Neural progenitor cell (in vitro differentiated cells): ENCODE measurements around the gene APELA. TPM values are rescaled to one million over a fixed set of nuclear protein-coding genes. Genes with fewer than 3 reads are reported as not detected.
A peak's percentile ranks its signal among the peaks of the same experiment; 100 is the strongest.

Experiments used
- DNase-seq: peaks from one replicate; pipeline ENCODE4 v3.0.0-alpha.2; 2016; ENCODE audit warnings: low spot score
- H2AFZ ChIP-seq: fragments of 200-600 bp; sonication (generic); replicated peaks from 2 replicates; pipeline ENCODE4 v1.6.1; 2016; ENCODE audit warnings: antibody characterized with exemption
- H3F3A ChIP-seq: fragments of 200-600 bp; sonication (generic); 2 replicates; pipeline ENCODE4 v1.6.1; 2016; ENCODE audit warnings: antibody characterized with exemption, low read depth
- H3K27ac ChIP-seq: fragments of 200-600 bp; sonication (generic); 2 replicates; pipeline ENCODE4 v1.5.1; 2016; ENCODE audit warnings: mild to moderate bottlenecking
- H3K27me3 ChIP-seq: fragments of 200-600 bp; sonication (generic); 2 replicates; pipeline ENCODE4 v1.6.1; 2016; ENCODE audit warnings: mild to moderate bottlenecking, moderate library complexity
- H3K36me3 ChIP-seq: fragments of 200-600 bp; sonication (generic); 2 replicates; pipeline ENCODE4 v1.5.1; 2016
- H3K4me1 ChIP-seq: fragments of 200-600 bp; sonication (generic); 2 replicates; pipeline ENCODE4 v1.6.1; 2016; ENCODE audit warnings: mixed run types
- H3K4me2 ChIP-seq: fragments of 200-600 bp; sonication (generic); 2 replicates; pipeline ENCODE4 v1.6.1; 2016
- H3K4me3 ChIP-seq: fragments of 200-600 bp; sonication (generic); 2 replicates; pipeline ENCODE4 v1.5.1; 2016
- H3K79me2 ChIP-seq: fragments of 200-600 bp; sonication (generic); 2 replicates; pipeline ENCODE4 v1.6.1; 2016; ENCODE audit warnings: low read depth
- H3K9ac ChIP-seq: fragments of 200-600 bp; sonication (generic); 2 replicates; pipeline ENCODE4 v1.6.1; 2016
- H3K9me3 ChIP-seq: fragments of 200-600 bp; sonication (generic); 2 replicates; pipeline ENCODE4 v1.5.1; 2016; ENCODE audit warnings: low read depth
- H4K20me1 ChIP-seq: fragments of 200-600 bp; sonication (generic); 2 replicates; pipeline ENCODE4 v1.6.1; 2016; ENCODE audit warnings: low read depth
- H3K27ac Mint-ChIP-seq: 3 replicates; pipeline ENCODE4 v1.8.0; 2021; ENCODE audit warnings: mixed read lengths
- H3K27me3 Mint-ChIP-seq: 2 replicates; pipeline ENCODE4 v1.8.0; 2022; ENCODE audit warnings: low read depth, mild to moderate bottlenecking, inconsistent platforms, moderate library complexity, mixed read lengths; ENCODE audit not compliant: insufficient read depth
- H3K36me3 Mint-ChIP-seq: 3 replicates; pipeline ENCODE4 v1.8.0; 2021; ENCODE audit warnings: mixed read lengths
- H3K4me1 Mint-ChIP-seq: 3 replicates; pipeline ENCODE4 v1.8.0; 2021; ENCODE audit warnings: mixed read lengths
- H3K4me3 Mint-ChIP-seq: 3 replicates; pipeline ENCODE4 v1.8.0; 2021; ENCODE audit warnings: mild to moderate bottlenecking, moderate library complexity, mixed read lengths
- H3K9me3 Mint-ChIP-seq: 3 replicates; pipeline ENCODE4 v1.8.0; 2020; ENCODE audit warnings: mixed read lengths
- EZH2 ChIP-seq: fragments of 200-600 bp; sonication (generic); IDR thresholded peaks from 2 replicates; pipeline ENCODE4 v1.6.1; 2017; ENCODE audit warnings: antibody characterized with exemption, mild to moderate bottlenecking, moderate library complexity
- EZH2phosphoT487 ChIP-seq: fragments of 200-600 bp; sonication (generic); IDR thresholded peaks from 2 replicates; pipeline ENCODE4 v1.6.1; 2017; ENCODE audit warnings: antibody characterized with exemption
- total RNA-seq: library from RNA; depleted of rRNA; stranded (reverse); fragments of >200 nt; gene quantifications from 2 replicates; pipeline ENCODE4 v1.2.3, GENCODE V29; 2015; ENCODE audit warnings: low replicate concordance
- TF ChIP-seq, protein P1 (sequence below): fragments of 200-600 bp; sonication (generic); IDR thresholded peaks from 2 replicates; pipeline ENCODE4 v1.5.1; 2017; ENCODE audit warnings: antibody characterized with exemption, mild to moderate bottlenecking

The APELA gene
- total RNA-seq, 1 donor from 2014 or later = 15.0 TPM

GRCh38 chr4:164904336-164904735 is 27.4 kb downstream of the APELA start:
- no peaks in the 10 kb centered on the region for H3K4me1 ChIP-seq
- Mint-ChIP-seq H3K36me3 (no peaks in the 10 kb centered on the region), H3K4me1 (peaks cover 6% of the 10 kb centered on the region), H3K27me3 (peaks cover 5% of the 10 kb centered on the region), H3K27ac (no peak overlapping the region), H3K4me3 (no peak overlapping the region), H3K9me3 (peaks cover 4% of the 10 kb centered on the region)
- no peaks in the 10 kb centered on the region for H3K36me3 ChIP-seq
- no peaks in the 10 kb centered on the region for H4K20me1 ChIP-seq
- H3K4me2 ChIP-seq = no peak overlapping the region
- H3F3A ChIP-seq = no peaks in the 10 kb centered on the region
- no peak overlapping the region for H2AFZ ChIP-seq
- no peak overlapping the region for H3K9ac ChIP-seq
- no peaks in the 10 kb centered on the region for H3K27me3 ChIP-seq
- H3K27ac ChIP-seq = no peak overlapping the region
- no peaks in the 10 kb centered on the region for H3K79me2 ChIP-seq
- no peak overlapping the region for H3K4me3 ChIP-seq
- H3K9me3 ChIP-seq = no peaks in the 10 kb centered on the region
- DNase-seq = no peak
- no peak for TF ChIP-seq EZH2
- TF ChIP-seq, protein P1, sequence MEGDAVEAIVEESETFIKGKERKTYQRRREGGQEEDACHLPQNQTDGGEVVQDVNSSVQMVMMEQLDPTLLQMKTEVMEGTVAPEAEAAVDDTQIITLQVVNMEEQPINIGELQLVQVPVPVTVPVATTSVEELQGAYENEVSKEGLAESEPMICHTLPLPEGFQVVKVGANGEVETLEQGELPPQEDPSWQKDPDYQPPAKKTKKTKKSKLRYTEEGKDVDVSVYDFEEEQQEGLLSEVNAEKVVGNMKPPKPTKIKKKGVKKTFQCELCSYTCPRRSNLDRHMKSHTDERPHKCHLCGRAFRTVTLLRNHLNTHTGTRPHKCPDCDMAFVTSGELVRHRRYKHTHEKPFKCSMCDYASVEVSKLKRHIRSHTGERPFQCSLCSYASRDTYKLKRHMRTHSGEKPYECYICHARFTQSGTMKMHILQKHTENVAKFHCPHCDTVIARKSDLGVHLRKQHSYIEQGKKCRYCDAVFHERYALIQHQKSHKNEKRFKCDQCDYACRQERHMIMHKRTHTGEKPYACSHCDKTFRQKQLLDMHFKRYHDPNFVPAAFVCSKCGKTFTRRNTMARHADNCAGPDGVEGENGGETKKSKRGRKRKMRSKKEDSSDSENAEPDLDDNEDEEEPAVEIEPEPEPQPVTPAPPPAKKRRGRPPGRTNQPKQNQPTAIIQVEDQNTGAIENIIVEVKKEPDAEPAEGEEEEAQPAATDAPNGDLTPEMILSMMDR = no peak
- TF ChIP-seq EZH2phosphoT487 = no peak

DNA sequence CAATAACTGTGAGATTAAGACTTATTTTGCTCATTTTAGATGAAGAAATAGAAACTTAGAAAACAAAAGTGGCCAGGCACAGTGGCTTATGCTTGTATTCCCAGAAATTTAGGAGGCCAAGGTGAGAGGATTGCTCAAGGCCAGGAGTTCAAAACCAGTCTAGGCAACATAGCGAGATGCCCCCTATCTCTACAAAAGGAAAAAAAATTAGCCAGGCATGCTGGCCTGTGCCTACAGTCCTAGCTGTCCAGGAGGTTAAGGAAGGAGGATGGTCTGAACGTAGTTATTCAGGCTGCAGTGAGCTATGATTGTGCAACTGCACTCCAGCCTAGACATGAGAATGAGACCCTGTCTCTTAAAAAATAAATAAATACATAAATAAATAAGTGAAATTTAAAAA is 28.0 kb downstream of the APELA start:
- Histone ChIP-seq H2AFZ (no peak overlapping the region), H3K4me2 (no peak overlapping the region), H3K4me1 (no peaks in the 10 kb centered on the region), H3K4me3 (no peak overlapping the region), H3K9ac (no peak overlapping the region), H4K20me1 (no peaks in the 10 kb centered on the region), H3F3A (no peaks in the 10 kb centered on the region), H3K79me2 (no peaks in the 10 kb centered on the region), H3K27me3 (no peaks in the 10 kb centered on the region), H3K36me3 (no peaks in the 10 kb centered on the region), H3K9me3 (no peaks in the 10 kb centered on the region), H3K27ac (no peak overlapping the region)
- H3K27ac Mint-ChIP-seq = no peak overlapping the region
- H3K27me3 Mint-ChIP-seq = peaks cover 6% of the 10 kb centered on the region
- TF ChIP-seq EZH2 = no peak
- TF ChIP-seq, protein P1 = no peak
- TF ChIP-seq EZH2phosphoT487 = no peak
- H3K4me1 Mint-ChIP-seq = peaks cover 6% of the 10 kb centered on the region
- DNase-seq = no peak
- no peak overlapping the region for H3K4me3 Mint-ChIP-seq
- peaks cover 4% of the 10 kb centered on the region for H3K9me3 Mint-ChIP-seq
- no peaks in the 10 kb centered on the region for H3K36me3 Mint-ChIP-seq

DNA sequence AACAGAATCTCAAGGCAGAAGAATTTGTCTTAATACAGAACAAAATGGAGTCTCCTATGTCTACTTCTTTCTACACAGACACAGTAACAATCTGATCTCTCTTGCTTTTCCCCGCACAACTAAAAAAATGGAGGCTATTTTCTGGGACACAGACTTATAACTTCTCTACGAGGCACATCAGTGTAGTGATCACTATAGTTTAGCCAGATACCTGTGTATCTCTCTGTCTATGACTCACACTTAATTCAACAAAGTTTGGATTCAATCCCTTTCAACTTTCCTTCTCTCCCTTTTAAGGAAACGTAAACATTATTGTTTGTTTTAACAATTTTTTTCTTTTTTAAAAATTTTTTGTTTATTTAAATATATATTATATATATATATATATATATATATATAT is 29.4 kb downstream of the APELA start:
- H3K27me3 ChIP-seq = no peaks in the 10 kb centered on the region
- H3K9me3 Mint-ChIP-seq = peaks cover 4% of the 10 kb centered on the region
- H3K4me3 Mint-ChIP-seq = no peak overlapping the region
- H3K9ac ChIP-seq = no peak overlapping the region
- H3K4me1 ChIP-seq = no peaks in the 10 kb centered on the region
- no peaks in the 10 kb centered on the region for H3K79me2 ChIP-seq
- no peak overlapping the region for H2AFZ ChIP-seq
- TF ChIP-seq, protein P1 = no peak
- TF ChIP-seq EZH2phosphoT487 = no peak
- no peak for TF ChIP-seq EZH2
- H3K4me1 Mint-ChIP-seq = peaks cover 6% of the 10 kb centered on the region
- peaks cover 2% of the 10 kb centered on the region for H3K27me3 Mint-ChIP-seq
- no peak for DNase-seq
- no peaks in the 10 kb centered on the region for H4K20me1 ChIP-seq
- H3K27ac Mint-ChIP-seq = peak overlapping the region; percentile 28
- H3K9me3 ChIP-seq = no peaks in the 10 kb centered on the region
- H3K36me3 Mint-ChIP-seq = no peaks in the 10 kb centered on the region
- H3F3A ChIP-seq = no peaks in the 10 kb centered on the region
- no peaks in the 10 kb centered on the region for H3K36me3 ChIP-seq
- H3K27ac ChIP-seq = no peak overlapping the region
- no peak overlapping the region for H3K4me2 ChIP-seq
- H3K4me3 ChIP-seq = no peak overlapping the region
